Stimulated activated CD4-positive, alpha-beta T cell treated with anti-CD3 and anti-CD28 coated beads, Interleukin-2, amount 100 ng/mL, for 4 hours (primary cell): ENCODE measurements around the gene RFX3.

Experiments
- DNase-seq: peaks from one replicate; pipeline ENCODE4 v3.0.0-alpha.2; 2020; ENCODE audit warnings: low read depth

RFX3 gene

DNA sequence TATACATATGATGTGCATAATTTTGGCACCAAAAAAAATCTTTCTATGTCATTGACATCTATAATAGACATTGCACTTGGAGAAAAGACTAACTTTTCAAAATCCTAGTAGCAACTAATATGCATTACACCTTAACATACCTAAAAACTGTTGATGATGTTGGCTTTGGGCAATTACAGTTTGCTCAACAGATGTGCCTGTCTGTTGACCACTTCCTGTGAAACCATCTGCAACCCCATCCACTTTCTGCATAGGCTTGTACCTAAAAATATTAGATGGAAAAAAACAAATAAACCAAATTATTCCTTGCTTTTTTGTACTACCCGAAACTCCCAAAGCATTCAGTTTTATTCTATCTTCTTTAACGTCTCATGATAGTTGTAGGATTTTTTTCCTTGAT, 248.6 kb downstream of the RFX3 start:
- DNase-seq, result no peak

DNA sequence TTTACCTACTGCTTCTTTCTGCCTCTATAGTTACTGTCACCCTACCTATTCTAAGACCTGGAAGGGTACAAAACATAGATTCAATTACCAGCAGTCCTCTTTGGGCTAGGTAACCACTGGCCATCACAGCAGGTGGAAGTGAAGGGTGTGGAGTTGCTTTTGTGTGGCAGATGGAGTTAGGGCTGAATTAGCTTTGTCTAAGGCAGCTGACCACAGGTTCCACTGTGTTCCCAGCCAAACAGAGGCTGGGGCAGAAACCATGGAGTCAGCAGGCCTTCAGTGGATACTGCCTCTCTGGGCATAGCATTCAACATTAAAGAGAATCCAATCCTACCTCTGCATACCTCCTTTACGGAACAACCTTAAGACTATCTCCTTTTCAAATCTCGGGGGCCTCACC, 254.2 kb downstream of the RFX3 start:
- DNase-seq, result no peak

DNA sequence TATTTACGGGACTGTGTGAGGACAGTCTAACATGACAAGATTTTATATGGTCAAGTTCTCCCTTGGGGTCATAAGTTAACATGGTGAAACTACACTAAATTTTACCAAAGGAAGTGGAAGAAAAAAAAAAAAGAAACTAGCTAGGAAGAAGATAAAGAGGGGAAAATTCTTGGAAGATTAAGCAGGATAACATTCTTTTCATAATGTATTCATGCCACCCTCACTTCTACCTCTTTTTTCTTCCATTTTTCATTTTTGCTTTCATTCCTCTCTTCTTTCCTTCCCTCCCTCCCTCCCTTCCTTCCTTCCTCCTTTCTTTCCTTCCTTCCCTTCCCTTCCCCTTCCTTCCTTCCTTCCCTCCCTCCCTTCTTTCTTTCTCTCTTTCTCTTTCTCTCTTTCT, 254.6 kb downstream of the RFX3 start:
- DNase-seq, result no peak

DNA sequence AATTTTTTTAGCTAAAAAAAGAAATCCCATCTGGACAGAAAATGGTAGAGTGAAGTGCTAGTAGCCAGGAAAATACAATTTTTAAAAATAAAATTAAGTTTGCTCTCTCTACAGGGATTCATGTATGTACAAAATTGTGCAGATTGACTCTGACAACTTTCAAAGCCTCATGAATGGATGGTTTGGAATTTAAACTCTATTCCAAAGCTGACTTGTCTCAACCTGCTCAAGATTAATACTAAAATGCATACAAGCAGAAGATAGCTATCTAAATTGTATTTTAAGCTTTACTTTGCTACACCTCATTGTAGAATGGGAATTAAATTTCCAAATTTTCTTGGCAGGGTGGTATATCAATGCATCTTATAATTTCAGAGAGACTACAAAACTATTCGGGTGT, 257.6 kb downstream of the RFX3 start:
- no peak for DNase-seq

DNA sequence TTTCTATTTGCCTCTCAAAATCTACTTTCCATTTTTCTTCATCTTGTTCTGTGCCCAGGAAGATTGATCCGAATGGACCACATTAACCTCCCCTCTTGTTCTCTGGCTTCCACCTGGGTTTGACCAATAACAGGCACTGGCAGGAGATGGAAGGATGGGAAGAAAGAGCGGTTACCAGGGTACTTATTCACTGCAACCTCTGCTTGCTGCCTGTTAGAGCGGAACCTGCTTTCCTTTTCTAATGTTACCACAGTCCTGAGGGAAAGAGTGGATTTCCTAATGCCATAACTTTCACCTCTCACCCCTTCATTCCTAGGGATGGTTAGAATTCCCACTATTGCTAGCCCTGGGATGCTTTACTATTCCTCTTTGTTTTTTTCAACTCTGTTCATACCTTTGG, 262.1 kb downstream of the RFX3 start:
- DNase-seq, result no peak

DNA sequence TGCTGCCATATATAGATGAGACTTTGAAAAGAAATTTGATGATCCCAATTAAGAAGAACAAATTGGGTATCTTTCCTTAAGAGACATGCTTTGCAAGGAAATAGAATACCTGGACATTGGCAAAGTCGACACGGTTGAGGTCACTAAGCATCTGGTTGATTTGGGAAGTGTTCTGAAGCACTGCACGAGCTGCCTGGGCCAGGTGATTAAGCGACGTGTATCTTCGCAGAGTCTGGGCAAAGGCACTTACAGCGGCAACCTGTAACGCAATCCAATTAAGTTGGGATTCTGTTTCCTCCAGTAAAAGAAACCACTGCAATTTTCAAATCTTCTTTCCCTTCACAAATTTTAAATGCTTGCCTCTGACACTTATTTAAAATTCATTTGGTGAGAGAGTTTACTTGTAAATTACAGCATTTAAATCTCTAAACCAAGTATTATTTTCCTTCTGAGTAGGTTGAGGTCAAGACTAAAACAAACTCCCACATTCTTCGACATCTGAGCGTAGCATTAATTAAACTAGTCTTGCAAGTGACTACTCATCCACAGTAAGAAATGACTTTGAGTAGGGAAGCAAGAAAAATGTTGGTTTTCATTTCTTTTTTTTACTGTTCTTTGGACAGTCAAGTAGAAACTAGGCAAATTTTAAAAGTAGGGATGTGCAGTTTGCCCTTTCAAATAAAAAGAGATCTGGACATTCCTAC, 262.8 kb downstream of the RFX3 start:
- no peak for DNase-seq

DNA sequence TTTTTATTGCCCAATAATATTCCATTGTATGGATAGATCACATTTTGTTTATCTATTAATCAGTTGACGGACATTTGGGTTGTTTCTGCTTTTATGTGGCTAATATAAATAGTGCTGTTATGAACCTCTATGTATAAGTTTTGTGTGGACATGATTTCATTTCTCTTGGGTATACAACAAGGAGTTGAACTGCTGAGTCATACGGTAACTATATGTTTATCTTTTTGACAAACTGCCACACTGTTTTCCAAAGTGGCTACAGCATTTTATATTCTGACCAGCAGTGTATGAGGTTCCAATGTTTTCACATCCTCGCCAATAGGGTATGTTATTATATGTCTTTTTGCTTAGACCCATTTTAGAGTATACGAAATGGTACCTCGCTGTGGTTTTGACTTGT, 264.3 kb downstream of the RFX3 start:
- DNase-seq, result no peak

DNA sequence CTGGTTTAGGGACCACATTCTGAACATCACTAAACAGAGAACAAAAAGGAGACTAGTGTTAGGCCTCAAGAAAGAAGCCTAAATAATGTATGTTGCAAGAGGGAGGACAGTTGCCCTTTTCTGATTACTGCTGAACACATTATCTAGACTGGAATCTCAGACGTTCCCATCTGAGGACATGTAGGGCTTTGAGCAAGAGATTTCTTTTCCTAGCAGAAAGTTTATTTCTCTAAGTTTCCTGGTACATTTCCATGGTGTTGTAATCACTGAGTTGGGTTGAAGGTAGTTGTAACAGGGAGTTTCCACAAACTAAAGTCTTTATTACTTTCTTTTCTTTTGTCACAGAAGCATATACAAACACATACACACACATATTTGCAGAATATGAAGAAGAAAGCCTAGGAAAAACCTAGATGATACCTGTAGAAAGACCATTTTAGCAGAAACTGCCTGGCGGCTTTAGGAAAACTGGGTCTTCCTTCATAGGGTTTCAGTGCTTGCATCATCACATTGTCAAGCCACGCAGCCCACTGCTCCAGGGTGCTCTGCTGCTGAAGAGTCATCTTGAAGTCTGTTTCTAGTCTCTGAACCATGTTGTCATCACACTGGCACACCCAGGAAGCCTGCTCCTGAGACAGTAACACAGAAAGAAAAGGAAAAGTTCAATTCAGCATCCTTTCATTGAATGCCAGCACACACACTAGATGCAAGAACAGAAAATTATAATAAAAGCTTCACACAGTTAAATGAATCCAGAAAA, 269.1 kb downstream of the RFX3 start:
- DNase-seq, result no peak

DNA sequence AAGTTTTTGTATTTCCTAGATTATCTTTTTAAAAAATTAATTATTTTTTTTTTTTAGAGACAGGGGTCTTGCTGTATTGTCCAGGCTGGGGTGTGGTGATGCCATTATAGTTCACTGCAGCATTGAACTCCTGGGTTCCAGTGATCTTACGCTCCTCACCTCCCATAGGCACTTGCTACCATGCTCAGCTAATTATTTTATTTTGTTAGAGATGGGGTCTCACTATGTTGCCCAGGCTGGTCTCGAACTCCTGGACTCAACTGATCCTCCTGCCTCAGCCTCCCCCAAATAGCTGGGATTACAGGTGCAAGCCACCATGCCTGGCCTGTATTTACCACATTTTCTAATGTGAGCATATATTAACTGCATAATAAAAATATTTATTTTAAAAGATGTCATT, 274.5 kb downstream of the RFX3 start:
- DNase-seq, result no peak

DNA sequence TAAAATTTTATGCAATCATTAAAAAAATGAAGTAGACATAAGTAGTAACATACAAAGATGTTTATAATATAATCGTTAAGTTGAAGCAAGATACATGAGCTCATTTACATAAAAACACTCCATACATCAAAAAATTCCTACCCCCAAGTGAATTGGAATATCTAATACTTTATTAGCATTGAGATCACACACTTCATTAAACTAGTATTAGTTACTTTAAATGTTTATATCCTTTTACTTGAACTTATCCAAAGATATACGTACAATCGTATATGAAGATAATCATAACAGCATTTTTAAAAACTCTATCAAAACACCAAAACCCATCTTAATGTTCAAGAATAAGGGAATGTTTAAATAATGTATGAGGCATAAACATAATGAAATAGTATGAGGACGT, 275.1 kb downstream of the RFX3 start:
- no peak for DNase-seq

DNA sequence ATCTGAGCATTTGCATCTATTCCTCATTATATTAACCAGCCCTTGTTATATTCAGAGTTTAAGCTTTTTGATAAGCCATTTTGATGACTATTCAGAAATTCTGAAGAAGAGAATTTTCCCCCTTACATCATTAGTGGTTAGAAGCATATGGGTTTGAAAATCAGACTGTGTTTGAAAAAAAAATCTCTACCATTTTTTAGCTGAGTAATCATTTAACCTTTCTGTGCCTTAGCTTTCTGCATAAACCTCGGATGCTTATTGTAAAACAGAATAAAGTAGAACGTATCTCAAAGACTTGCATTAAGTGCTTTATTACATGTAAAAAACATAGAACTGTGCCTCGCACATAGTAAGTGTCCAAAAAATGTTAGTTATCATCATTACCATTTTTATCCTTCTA, 278.6 kb downstream of the RFX3 start:
- DNase-seq, result no peak

DNA sequence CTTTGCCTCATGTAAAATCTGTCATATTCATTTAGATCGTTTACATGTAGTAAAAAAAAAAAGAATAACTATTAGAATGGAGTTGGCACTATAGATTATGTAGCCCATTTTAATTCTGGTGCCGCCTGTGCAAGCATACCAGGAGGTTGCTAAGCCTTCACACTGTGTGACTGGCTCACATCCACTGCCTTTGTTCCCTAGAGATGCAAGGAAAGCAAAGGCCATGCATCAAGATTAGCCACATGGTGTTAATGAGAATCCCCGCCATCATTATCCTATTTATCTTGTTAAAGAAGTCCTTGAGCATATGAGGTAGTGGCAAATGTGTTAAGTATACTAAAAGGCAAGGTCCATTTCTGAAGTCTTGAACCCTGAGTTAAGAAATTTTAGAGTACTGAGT, 279.6 kb downstream of the RFX3 start:
- no peak for DNase-seq

DNA sequence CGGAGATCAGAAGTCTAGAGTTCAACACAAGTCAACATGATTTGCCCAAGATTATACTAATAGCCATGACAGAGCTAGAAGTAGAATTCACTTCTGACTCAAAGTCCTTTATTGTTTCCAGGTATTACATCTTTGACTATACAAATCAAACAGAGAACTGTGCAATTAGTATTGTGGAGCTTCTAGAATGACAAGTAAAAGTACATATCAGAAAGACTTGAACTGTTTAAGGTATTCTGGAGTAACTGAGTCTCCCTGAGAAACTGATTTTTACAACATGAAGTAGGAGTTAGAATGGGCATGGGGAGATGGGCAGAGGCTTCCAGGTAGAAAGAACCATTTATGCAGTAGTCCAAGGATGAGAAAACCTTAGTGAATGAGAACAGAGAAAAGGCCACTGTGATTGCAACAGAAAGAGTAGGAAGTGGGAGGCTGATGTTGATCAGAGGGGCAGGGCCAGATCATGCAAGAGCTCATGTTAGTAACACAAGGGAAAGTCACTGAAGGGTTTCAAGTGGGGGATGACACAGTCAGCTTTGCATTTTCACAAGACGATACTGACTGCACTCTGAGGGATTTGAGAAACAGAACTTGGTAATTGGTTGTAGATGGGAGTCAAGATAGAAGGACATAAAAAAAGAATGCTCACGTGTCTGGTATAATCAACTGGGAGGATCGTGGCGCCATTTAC, 280.7 kb downstream of the RFX3 start:
- DNase-seq, result no peak

DNA sequence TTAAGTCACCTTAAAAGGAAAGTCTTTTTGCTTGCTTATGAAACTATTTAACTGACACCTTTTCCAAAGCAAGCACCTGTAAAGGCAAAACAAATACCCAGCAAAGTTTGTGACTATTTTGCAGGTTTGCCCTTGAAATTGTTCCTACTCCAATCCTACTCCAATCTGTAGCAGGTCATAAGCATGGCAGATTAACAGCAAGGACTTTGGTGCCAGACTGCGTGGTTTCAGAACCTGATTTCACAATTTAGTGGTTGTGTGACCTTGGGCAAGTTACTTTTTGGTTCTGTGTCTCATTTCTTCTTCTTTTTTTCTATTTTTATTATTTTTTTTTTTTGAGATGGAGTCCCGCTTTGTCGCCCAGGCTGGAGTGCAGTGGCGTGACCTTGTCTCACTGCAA, 282.1 kb downstream of the RFX3 start:
- no peak for DNase-seq

DNA sequence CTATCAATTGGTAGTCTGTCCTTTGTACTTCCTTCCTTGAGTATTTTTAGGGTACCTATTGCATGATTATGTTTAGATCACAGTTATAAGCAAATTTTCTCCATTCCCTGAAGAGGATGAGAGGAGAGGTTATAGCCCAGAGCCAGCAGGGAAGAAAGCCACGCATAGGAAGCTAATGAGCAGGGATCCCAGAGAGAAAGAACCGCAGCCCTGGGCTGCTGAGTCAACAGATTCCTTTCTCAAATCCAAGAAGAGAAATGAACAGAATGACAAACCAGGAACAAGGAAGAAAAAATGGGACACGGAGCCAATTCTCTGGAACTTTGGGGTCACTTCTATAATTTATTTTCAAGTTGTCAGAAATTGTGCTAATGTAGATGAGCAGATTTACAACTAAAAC, 284.5 kb downstream of the RFX3 start:
- no peak for DNase-seq

DNA sequence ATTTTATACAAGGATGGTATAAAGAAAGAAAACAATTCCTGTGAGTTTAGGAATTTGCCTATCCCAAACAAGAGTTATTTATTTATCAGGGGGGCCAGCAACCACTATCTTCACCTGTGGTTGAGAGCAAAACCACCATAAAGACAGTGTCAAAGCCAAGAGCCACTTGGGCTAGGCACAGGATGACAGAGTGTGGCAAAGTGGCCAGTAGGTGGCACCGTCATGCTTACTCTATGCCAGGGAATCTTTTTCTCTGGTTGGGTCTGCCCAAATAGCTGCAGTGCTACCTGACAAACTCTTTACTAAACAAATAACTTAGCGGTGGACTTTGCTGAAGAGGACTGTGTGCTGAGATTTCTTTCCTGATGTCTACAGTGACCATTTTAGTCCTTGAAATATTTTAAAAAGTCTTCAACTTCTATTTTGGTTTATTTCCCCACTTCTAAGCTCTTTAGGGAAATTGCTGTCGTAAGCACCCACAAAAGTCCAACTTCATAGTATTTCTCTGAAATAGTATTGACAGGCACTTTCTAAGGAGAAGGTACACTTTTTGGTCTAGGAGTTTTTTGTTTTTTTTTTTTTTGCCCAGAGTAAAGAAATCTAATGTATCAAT, 285.0 kb downstream of the RFX3 start:
- peak; percentile 47 for DNase-seq

DNA sequence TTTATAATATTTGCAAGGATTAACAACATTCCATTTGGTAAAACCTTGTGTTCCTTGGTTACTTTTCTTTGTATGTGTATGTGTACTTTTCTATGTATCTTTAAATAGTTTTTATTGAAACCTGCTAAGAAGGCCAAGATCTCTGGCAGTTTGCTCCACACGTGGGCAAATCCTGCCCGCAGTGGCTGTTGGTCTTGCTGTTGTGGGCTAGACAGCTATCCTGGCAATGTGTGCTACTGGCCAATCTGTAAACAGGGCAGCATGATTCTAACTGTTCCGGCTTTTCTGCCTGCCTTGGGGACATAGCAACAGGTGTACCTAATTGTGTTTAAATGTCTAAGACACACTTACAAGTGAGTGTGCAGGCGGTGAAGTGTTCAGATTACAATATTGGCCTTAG, 286.6 kb downstream of the RFX3 start:
- DNase-seq, result no peak

DNA sequence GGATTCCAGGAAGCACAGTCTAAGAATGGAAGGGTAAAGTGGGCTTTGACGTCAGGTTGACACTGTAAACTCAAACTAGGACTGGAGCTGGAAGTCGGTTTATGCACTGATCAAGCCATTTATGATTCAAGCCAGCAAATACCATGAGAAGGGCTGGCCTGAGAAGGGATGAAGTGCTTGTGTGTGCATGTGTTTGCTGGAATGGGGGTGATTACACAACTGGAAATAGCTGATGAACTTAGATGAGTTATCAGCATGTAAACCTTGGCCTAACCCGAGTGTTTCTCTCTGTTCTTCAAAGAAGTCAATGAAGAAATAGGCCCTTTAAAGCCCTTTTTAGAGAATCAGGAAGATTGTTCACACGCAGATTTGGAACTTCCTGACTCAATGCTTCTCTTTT, 287.6 kb downstream of the RFX3 start:
- no peak for DNase-seq

DNA sequence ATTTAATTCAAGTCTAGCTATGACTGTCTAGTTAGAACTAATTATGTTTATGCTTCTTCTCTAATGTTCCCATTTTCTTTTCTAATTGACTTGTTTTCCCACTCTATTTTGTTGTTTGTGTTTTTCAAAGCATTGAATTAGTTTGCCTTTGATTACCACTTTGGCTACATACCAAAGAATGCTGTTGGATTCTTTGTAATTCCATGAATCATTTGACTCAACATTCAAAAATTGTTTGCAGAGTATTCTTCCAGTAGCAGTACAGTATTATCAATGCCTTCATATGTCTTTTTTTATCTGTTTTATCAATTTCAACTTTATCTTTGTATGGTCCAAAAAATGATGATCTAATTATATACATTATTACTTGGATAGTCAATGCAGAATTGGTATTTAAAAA, 288.7 kb downstream of the RFX3 start:
- DNase-seq, result no peak

DNA sequence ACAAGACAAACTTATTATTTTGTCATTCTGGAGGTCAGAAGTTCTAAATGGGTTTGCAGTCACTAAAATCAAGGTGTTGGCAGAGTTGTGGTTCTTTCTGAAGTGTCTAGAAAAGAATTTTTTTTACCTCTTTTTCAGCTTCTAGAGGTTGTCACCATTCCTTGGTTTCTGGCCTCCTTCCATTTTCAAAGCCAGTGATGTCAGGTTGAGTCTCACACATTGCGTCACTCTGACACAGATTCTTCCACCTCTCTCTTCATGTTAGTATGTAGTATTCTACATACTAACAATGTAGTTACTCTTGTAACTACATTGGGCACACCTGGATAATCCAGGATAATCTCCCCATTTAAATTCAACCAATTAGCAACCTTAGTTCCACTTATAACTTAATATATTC, 290.3 kb downstream of the RFX3 start:
- no peak for DNase-seq

DNA sequence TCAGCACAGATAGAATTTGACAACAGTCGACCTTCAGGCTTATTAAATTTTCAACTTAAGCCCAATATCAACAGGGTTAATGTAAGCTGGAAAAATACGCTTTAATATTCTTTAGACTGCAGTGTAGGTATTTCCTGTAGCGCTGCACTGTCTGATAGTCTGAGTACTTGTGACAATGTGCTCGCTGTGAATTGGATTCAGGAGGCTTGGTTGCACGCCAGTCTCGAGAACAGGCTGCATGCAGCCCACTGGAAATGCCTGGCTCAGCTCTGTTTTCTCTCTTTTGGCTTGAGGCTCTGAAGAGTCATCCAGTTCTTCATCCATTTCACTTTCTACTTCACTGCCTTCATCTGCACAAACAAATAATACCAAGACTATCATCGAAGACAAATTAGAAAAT, 300.9 kb downstream of the RFX3 start:
- DNase-seq, result no peak

DNA sequence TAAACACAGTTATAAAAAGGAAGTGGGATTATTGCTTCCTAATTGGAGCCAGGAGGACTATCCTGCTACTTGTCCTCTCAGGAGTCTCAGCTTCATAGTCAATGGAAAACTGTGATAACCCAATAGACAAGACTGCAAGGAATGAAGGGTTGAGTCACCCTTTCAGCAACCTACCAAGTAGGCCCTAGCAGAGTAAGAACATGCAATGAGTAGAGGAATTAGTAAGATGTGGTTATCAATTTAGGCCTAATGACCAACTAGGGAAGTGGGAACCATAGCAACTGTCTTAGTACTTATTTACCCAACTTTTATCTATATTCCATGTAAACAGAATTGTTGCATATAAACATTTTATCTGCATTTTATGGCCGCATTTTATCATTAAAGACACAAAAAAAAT, 310.1 kb downstream of the RFX3 start:
- DNase-seq, result no peak

DNA sequence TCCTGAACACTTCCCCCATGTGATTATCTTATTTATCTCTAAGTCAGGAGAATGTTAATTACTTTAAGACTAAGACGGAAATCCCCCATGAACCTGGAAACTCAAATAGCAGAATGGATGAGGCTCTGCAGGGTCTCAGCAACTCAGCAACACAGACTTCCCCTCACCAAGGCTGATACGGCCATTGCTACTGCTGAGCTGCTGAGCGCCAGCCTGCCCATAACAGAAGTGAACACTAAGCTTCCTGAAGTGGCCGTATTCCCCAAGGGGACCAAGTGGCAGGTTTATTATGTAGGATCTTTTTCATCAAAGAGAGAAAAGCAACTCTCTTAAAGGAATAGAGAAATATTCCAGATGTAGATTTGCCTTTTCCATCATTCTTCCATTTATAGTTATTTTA, 311.1 kb downstream of the RFX3 start:
- no peak for DNase-seq
